ENCODE data around the gene NR2F1.

Gene NR2F1

DNA sequence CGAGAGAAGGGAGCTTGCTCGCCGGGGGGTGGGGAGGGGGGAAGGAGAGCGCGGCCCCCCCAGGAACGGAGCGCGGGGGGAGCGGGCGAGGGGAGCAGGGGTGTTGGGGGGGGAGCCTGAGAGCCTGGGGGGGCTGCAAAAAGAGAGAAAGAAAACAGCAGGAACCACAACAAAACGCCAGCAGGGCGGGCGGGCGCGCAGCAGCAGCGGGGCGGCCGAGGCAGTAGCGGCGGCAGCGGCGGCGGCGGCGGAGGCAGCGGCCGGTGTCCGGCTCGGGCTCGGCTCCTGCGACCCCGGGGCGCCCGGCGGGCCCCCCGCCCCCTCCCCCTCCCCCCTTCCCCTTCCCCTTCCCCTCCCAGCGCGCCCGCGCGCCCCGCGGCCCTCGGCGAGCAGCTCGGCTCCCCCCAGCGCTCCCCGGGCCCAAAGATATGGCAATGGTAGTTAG lies 1.6 kb downstream of the NR2F1 start:
- Histone ChIP-seq H3K27me3 (replicated peaks; ENCODE audit: control insufficient read depth, insufficient read depth, low read length) (no peaks in the 10 kb centered on the region; the same call in 1 of the 2 replicates), H3K4me3 (replicated peaks; ENCODE audit: low read depth, low read length) (peak overlapping the region; percentile 51), H3K36me3 (ENCODE audit: control insufficient read depth, insufficient read depth, low read length) (no peaks in the 10 kb centered on the region)
- DNase-seq (ENCODE audit: extremely low read depth, insufficient read length), result no peak
- TF ChIP-seq, protein P1, sequence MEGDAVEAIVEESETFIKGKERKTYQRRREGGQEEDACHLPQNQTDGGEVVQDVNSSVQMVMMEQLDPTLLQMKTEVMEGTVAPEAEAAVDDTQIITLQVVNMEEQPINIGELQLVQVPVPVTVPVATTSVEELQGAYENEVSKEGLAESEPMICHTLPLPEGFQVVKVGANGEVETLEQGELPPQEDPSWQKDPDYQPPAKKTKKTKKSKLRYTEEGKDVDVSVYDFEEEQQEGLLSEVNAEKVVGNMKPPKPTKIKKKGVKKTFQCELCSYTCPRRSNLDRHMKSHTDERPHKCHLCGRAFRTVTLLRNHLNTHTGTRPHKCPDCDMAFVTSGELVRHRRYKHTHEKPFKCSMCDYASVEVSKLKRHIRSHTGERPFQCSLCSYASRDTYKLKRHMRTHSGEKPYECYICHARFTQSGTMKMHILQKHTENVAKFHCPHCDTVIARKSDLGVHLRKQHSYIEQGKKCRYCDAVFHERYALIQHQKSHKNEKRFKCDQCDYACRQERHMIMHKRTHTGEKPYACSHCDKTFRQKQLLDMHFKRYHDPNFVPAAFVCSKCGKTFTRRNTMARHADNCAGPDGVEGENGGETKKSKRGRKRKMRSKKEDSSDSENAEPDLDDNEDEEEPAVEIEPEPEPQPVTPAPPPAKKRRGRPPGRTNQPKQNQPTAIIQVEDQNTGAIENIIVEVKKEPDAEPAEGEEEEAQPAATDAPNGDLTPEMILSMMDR (IDR thresholded peaks at IDR 0.05; ENCODE audit: insufficient read depth, low read length, poor library complexity, severe bottlenecking), result no peak

DNA sequence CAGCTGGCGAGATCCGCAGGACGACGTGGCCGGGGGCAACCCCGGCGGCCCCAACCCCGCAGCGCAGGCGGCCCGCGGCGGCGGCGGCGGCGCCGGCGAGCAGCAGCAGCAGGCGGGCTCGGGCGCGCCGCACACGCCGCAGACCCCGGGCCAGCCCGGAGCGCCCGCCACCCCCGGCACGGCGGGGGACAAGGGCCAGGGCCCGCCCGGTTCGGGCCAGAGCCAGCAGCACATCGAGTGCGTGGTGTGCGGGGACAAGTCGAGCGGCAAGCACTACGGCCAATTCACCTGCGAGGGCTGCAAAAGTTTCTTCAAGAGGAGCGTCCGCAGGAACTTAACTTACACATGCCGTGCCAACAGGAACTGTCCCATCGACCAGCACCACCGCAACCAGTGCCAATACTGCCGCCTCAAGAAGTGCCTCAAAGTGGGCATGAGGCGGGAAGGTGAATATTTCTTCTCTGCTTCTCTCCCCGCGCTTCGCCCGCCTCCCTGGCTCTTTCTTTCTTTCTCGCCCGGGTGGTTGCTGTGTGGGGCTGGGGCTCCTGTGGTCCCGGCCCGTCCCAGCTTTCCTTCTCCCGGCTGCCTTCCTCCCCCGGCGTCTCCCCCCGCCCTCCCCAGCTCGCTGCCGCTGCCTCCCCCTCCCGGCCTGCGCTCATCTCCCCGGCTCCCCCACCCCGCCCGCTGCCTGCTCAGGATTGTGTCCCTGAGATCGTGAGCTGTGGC lies 2.2 kb downstream of the NR2F1 start:
- TF ChIP-seq, protein P1 (IDR thresholded peaks at IDR 0.05; ENCODE audit: insufficient read depth, low read length, poor library complexity, severe bottlenecking), result no peak
- no peaks in the 10 kb centered on the region; the same call in 1 of the 2 replicates for H3K27me3 ChIP-seq (replicated peaks; ENCODE audit: control insufficient read depth, insufficient read depth, low read length)
- no peak for DNase-seq (ENCODE audit: extremely low read depth, insufficient read length)
- H3K36me3 ChIP-seq (ENCODE audit: control insufficient read depth, insufficient read depth, low read length), result no peaks in the 10 kb centered on the region
- H3K4me3 ChIP-seq (replicated peaks; ENCODE audit: low read depth, low read length), result peak overlapping the region; percentile 37

DNA sequence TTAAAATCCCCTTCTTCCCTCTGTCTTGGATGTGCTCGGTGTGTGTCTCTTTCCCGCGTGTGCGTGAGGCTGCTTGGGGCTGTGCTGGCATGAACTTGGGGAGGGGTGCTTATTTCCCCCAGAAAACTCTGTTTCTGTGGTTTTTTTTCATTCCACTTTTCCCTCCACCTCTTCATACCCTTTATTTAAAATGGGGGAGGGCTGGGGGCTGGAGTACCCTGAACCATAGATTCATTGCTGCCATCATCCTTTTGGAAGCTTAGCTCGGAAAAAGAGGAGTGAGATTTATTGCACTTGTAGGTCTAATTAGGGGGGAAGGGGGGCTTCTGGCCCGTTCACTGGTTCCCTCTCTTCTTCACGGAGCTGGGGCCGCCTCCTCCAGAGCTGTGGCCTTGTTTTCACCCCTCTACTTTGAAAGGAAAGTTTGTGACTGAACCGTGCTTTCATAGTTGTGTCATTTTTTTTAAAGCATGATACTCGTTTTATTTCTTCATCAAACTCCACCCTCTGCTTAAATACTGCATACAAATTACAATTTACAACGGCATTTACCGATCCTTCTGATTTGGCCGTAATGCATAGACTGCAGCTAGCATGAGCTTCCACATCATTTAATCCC lies 2.9 kb downstream of the NR2F1 start:
- TF ChIP-seq, protein P1 (IDR thresholded peaks at IDR 0.05; ENCODE audit: insufficient read depth, low read length, poor library complexity, severe bottlenecking), result no peak
- H3K27me3 ChIP-seq (replicated peaks; ENCODE audit: control insufficient read depth, insufficient read depth, low read length), result no peaks in the 10 kb centered on the region; the same call in 1 of the 2 replicates
- DNase-seq (ENCODE audit: extremely low read depth, insufficient read length), result no peak
- no peaks in the 10 kb centered on the region for H3K36me3 ChIP-seq (ENCODE audit: control insufficient read depth, insufficient read depth, low read length)
- H3K4me3 ChIP-seq (replicated peaks; ENCODE audit: low read depth, low read length), result no peak overlapping the region; the same call in 1 of the 2 replicates

DNA sequence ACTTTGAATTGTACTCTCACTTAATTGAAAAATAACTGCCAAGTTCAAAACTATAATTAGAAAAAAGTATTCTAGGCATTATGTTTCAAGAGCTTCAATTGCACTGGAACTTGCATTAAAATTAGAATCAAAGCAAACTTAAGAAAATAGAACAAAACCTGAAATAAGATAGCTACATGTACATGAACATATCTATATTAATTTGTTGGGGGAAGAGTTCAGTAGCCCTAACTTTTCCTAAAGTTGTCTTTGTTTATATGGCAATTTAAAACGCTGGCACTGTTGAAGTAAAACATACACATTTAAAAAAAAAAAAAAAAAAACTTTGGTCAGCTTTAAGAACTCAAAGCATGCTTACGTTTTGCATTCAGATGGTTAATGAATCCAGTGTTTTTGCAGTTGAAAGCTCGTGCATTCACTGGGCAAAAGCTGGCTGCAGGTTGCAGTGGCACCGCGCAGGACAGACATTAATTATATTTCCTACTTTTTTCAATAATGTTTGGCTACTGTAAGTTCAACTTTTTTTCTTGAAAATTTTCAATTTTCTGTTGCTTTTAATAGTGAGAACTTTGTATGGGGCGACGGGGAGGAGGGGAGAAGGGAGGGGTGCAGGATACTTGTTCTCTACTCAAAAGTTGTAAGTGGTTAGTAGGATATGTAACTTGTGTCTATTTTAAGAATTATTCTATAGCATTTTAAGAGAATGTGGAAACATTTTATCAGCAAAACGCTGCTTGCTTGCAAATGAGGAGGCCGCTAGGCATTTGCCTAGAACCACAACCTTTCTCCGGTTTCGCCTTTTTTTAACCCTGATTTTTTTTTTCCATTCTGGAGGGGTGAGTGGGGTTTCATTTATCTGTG lies 3.9 kb downstream of the NR2F1 start:
- no peak for DNase-seq (ENCODE audit: extremely low read depth, insufficient read length)
- TF ChIP-seq, protein P1 (IDR thresholded peaks at IDR 0.05; ENCODE audit: insufficient read depth, low read length, poor library complexity, severe bottlenecking), result no peak
- Histone ChIP-seq H3K27me3 (replicated peaks; ENCODE audit: control insufficient read depth, insufficient read depth, low read length) (no peaks in the 10 kb centered on the region; the same call in 1 of the 2 replicates), H3K4me3 (replicated peaks; ENCODE audit: low read depth, low read length) (no peak overlapping the region), H3K36me3 (ENCODE audit: control insufficient read depth, insufficient read depth, low read length) (no peaks in the 10 kb centered on the region)

DNA sequence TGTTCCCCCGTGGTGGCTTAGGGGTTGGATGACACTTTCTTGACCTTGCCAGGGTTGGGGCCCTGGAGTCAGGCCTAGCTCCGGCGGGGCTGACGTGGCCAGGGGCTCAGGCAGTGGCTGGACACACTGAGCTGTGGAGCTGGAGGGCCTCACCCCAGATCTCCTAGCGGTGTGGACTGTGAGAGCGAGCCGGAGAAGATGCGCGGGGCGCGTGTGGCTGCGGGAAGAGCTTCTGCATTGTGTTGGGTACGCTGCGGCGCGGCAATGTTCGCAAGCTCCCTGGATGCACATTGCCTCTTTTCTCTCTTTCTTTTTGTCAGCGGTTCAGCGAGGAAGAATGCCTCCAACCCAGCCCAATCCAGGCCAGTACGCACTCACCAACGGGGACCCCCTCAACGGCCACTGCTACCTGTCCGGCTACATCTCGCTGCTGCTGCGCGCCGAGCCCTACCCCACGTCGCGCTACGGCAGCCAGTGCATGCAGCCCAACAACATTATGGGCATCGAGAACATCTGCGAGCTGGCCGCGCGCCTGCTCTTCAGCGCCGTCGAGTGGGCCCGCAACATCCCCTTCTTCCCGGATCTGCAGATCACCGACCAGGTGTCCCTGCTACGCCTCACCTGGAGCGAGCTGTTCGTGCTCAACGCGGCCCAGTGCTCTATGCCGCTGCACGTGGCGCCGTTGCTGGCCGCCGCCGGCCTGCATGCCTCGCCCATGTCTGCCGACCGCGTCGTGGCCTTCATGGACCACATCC lies 4.8 kb downstream of the NR2F1 start:
- Histone ChIP-seq H3K4me3 (replicated peaks; ENCODE audit: low read depth, low read length) (no peak overlapping the region), H3K27me3 (replicated peaks; ENCODE audit: control insufficient read depth, insufficient read depth, low read length) (no peaks in the 10 kb centered on the region), H3K36me3 (ENCODE audit: control insufficient read depth, insufficient read depth, low read length) (no peaks in the 10 kb centered on the region)
- TF ChIP-seq, protein P1 (IDR thresholded peaks at IDR 0.05; ENCODE audit: insufficient read depth, low read length, poor library complexity, severe bottlenecking), result no peak
- DNase-seq (ENCODE audit: extremely low read depth, insufficient read length), result no peak

Data from GM06990 (cell line).